ENCODE data around the gene ATP2A2. TPM values are rescaled to one million over a fixed set of nuclear protein-coding genes. Genes with fewer than 3 reads are reported as not detected.

Gene ATP2A2
- polyA plus RNA-seq, 1 experiment, result 139 TPM

DNA sequence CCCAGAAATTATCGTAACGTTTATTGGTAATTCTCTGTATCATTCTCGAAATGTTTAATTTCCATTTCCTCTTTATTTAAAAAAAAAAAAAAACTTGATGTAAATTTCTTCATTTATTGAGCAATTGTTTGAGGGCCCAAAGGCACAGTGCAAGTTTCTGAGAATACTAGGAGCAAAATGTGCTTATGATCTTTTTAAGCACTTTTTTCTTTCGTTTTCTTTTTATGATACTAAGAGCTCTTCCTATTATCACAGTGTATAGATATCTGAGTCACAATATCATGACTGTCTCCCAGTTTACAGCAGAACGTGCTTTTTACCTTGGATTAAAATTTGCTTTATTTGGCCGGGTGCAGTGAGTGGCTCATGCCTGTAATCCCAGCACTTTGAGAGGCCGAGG lies 5.6 kb downstream of the ATP2A2 start:
- H3K4me3 ChIP-seq (ENCODE audit: low read depth, low read length), result no peak overlapping the region
- ChIA-PET CTCF (no interaction called here), POLR2A (no interaction called here)
- no peak overlapping the region for H3K27ac ChIP-seq (ENCODE audit: low read depth, low read length)
- no peak for TF ChIP-seq CTCF (IDR thresholded peaks at IDR 0.05; ENCODE audit: low read depth, low read length)
- no peaks in the 10 kb centered on the region for H3K27me3 ChIP-seq (ENCODE audit: control insufficient read depth, insufficient read depth, low read length)
- no peak for DNase-seq (ENCODE audit: low read depth, low spot score)
- no peaks in the 10 kb centered on the region for H3K9me3 ChIP-seq (ENCODE audit: control insufficient read depth, insufficient read depth, low read length)

GRCh38 chr12:110287986-110288385 lies 6.9 kb downstream of the ATP2A2 start:
- H3K4me3 ChIP-seq (ENCODE audit: low read depth, low read length), result no peak overlapping the region
- H3K9me3 ChIP-seq (ENCODE audit: control insufficient read depth, insufficient read depth, low read length), result no peaks in the 10 kb centered on the region
- no peak for DNase-seq (ENCODE audit: low read depth, low spot score)
- no peak for TF ChIP-seq CTCF (IDR thresholded peaks at IDR 0.05; ENCODE audit: low read depth, low read length)
- CTCF ChIA-PET, result interaction anchor here (1.1 kb wide), 1 partner anchor 188 kb away, joined by 4 read pairs; no protein-coding TSS in a partner anchor
- H3K27ac ChIP-seq (ENCODE audit: low read depth, low read length), result no peak overlapping the region
- no peaks in the 10 kb centered on the region for H3K27me3 ChIP-seq (ENCODE audit: control insufficient read depth, insufficient read depth, low read length)
- POLR2A ChIA-PET, result interaction anchor here (0.7 kb wide), 1 partner anchor 25 kb away, joined by 3 read pairs; no protein-coding TSS in a partner anchor

- no peak overlapping the region for H3K4me3 ChIP-seq (ENCODE audit: low read depth, low read length)
- no peak overlapping the region for H3K27ac ChIP-seq (ENCODE audit: low read depth, low read length)
- H3K27me3 ChIP-seq (ENCODE audit: control insufficient read depth, insufficient read depth, low read length), result no peaks in the 10 kb centered on the region
- ChIA-PET CTCF (interaction anchor here (0.7 kb wide), 1 partner anchor 142 kb away, joined by 3 read pairs; no protein-coding TSS in a partner anchor), POLR2A (interaction anchor here (0.6 to 1.3 kb wide), 3 partner anchors 9 to 61 kb away, joined by 3 to 6 read pairs (median 3); partner anchors contain the start of gene ATP2A2)
- no peaks in the 10 kb centered on the region for H3K9me3 ChIP-seq (ENCODE audit: control insufficient read depth, insufficient read depth, low read length)
- no peak for DNase-seq (ENCODE audit: low read depth, low spot score)
- no peak for TF ChIP-seq CTCF (IDR thresholded peaks at IDR 0.05; ENCODE audit: low read depth, low read length)
Observed at GRCh38 chr12:110289044-110289710, 8.1 kb downstream of the ATP2A2 start.

GRCh38 chr12:110289711-110290078 lies 8.6 kb downstream of the ATP2A2 start:
- ChIA-PET CTCF (no interaction called here), POLR2A (interaction anchor here (0.6 to 1.3 kb wide), 2 partner anchors 9 to 112 kb away, joined by 3 to 6 read pairs; partner anchors contain the start of gene ATP2A2)
- H3K9me3 ChIP-seq (ENCODE audit: control insufficient read depth, insufficient read depth, low read length), result no peaks in the 10 kb centered on the region
- no peak overlapping the region for H3K4me3 ChIP-seq (ENCODE audit: low read depth, low read length)
- H3K27ac ChIP-seq (ENCODE audit: low read depth, low read length), result no peak overlapping the region
- H3K27me3 ChIP-seq (ENCODE audit: control insufficient read depth, insufficient read depth, low read length), result no peaks in the 10 kb centered on the region
- TF ChIP-seq CTCF (IDR thresholded peaks at IDR 0.05; ENCODE audit: low read depth, low read length), result no peak
- DNase-seq (ENCODE audit: low read depth, low spot score), result no peak

- Histone ChIP-seq H3K9me3 (ENCODE audit: control insufficient read depth, insufficient read depth, low read length) (no peaks in the 10 kb centered on the region), H3K27ac (ENCODE audit: low read depth, low read length) (no peak overlapping the region), H3K4me3 (ENCODE audit: low read depth, low read length) (no peak overlapping the region), H3K27me3 (ENCODE audit: control insufficient read depth, insufficient read depth, low read length) (no peaks in the 10 kb centered on the region)
- no peak for DNase-seq (ENCODE audit: low read depth, low spot score)
- POLR2A ChIA-PET, result interaction anchor here (0.9 kb wide), 1 partner anchor 19 kb away, joined by 3 read pairs; no protein-coding TSS in a partner anchor
- TF ChIP-seq CTCF (IDR thresholded peaks at IDR 0.05; ENCODE audit: low read depth, low read length), result no peak
- CTCF ChIA-PET, result no interaction called here
Observed at GRCh38 chr12:110301065-110301806, 20.2 kb downstream of the ATP2A2 start.
